Measurements from ENCODE around the gene C1QTNF1.

The C1QTNF1 gene

DNA sequence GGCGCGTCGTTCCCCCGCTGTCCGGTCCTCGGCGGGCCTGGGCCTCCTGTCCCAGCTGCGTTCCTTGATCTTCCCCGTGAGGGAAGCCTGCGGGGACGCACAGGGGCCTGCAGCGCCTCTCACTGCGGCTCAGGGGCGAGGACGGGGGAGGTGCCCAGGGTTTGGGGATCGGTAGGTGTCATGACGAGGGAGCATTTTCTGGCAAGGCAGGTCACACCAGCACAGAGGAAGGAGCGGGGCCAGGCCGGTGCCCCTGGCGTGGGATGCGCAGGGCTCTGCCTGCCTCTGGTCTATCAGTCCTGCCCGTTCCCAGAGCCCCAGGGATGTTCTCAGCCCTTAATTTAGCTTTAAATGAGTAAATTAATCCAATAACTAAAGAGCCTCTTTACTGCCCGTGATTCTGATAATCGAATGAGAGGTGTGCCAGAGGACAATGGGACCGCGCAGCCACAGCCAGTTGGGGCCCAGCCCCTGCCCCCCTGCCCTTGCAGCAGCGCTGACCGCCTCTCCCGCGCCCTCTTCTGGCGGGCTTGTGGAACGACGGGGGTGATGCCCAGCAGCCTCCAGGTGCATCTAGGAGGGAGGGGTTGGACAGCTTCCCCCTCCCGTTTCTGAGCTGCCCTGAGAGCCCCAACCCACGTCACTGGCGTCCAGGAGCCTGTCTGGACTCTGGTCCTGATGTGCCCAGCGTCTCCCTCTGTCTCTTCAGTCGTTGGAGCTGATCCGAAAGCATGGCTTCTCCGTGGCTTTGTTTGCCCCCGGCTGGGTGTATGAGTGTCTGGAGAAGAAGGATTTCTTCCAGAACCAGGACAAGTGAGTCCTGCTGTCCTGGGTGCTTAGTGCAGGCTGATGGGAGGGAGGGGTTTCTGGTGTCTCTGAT lies 58.6 kb downstream of the C1QTNF1 start:
- peak; percentile 66 for DNase-seq

DNA sequence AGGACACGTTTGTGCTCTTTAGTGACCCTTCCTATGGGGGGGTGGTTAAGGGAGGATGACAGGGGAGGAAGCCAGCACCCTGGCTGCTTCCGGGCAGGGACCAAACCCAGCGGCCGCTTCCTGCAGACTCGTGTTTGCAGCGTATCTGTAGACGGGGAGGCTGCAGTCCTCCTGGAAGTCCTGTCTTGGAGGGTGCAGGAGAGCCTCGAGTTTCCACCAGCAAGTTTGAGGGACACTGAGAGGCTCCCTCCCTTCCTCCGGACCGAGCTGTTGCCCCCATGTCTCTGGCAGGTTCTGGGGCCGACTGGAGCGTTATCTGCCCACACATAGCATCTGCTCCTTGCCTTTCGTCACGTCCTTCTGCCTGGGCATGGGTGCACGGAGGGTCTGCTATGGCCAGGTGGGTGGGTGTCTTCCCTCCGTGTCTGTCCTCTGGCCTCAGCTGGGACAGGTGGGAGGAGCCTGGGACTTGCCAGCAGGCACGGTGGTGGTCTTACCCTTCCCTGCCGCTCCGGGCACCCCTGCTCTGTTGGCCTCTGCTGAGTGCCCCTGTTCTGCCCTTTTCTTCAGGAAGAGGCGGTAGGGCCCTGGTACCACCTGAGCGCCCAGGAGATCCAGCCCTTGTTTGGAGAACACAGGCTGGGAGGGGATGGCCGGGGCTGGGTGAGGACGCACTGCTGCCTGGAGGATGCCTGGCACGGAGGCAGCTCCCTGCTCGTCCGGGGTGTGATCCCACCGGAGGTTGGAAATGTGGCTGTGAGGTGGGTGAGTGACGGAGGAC lies 59.4 kb downstream of the C1QTNF1 start:
- DNase-seq, result no peak

DNA sequence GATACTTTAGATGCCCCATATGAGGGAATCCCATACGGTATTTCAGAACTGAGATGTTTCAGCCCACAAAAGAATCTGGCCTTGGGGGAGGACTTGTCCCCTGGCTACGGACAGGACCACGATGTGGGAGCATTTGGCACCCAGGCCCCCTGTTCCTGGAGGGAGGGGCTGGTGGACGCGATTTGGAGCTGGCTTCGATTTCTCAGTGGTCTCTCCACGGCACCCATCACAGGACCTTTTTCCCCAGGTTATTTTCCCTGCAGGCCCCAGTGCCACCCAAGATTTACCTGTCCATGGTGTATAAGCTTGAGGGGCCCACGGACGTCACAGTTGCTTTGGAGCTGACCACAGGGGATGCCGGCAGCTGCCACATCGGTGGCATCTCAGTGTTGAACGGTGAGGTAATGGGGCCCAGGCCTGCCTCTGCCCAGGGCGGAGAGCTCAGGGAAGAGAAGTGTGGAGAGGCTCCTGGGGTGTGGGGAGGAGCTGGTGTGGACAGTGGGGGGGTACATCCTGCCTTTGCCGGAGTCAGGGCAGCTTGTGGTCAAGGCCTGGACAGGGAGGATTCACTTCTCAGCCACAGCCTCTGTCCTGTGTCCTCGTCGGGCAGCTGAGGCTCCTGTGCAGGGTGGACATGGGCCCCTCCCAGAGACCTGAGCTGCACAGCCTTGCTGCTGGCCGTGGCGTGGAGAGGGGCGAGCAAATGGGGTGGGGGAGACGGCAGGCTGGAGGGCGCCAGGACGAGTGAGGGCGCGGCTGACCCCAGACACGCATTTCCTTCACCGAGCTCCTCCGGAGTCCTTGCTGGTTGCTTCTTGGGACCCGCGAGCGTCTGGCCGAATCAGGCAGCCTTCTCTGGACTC lies 60.6 kb downstream of the C1QTNF1 start:
- DNase-seq, result no peak

DNA sequence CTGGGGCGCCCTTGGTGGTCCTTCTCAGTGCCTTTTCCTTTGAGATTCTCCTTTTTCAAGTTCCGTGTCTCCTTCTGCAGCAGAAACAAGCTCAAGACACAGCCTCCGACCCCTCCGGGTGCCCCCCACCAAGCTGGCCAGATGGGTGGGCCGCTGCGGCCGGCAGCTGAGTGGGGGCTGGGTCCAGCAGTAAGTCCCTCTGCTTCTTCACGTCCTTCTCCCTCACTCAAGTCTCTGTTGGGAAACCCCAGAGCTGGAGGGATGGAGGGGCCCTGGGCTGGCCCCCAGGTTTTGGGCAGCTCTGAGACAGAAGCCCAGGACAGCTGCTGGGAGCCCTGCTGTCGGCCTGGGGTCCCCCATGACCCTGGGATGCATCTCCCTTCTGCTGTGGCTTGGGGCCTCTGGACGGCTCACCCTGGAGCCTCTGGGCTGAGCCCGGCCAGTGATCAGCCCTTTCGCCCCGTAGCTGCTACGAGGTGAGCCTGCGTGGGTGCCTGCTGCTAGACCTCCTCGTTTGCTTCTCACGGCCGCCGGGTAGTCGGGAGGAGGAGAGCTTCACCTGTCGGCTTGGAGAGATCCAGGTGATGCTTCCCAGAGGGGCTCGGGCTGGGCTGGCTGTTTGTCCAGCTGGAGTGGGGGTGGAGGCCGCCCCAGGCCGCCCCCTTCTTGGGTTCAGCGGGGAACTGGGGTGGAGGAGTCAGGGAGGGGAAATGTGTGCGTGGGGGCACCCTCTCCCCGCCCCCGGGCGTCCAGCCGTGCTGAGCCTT lies 61.4 kb downstream of the C1QTNF1 start:
- DNase-seq, result no peak

DNA sequence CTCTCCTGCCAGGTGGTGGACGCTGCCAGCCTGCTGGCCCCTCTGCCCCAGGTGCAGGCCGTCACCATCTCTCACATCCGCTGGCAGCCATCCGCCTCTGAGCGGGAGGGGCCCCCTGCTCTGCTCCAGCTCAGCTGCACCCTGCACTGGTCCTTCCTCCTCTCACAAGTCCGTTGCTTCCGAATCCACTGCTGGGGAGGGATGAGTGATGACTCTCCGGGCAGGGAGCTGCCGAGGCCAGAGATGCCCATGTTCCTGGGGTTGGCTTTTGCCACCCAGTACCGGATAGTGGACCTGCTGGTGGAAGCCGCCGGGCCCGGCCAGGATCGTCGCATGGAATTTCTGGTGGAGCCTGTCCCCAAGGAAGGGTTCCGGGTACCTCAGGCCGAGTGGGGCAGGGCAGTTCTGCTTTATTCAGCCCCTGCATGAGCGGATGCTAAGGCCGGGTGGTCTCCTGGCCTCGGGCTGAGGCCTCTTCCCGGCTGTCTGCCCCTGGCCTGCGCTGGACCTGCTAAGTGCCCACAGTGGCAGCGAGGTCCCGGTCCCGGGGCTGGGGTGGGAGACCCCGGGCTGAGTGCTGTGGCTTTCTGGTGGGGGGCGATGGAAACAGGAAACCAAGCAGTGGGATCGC lies 62.1 kb downstream of the C1QTNF1 start:
- DNase-seq, result no peak

DNA sequence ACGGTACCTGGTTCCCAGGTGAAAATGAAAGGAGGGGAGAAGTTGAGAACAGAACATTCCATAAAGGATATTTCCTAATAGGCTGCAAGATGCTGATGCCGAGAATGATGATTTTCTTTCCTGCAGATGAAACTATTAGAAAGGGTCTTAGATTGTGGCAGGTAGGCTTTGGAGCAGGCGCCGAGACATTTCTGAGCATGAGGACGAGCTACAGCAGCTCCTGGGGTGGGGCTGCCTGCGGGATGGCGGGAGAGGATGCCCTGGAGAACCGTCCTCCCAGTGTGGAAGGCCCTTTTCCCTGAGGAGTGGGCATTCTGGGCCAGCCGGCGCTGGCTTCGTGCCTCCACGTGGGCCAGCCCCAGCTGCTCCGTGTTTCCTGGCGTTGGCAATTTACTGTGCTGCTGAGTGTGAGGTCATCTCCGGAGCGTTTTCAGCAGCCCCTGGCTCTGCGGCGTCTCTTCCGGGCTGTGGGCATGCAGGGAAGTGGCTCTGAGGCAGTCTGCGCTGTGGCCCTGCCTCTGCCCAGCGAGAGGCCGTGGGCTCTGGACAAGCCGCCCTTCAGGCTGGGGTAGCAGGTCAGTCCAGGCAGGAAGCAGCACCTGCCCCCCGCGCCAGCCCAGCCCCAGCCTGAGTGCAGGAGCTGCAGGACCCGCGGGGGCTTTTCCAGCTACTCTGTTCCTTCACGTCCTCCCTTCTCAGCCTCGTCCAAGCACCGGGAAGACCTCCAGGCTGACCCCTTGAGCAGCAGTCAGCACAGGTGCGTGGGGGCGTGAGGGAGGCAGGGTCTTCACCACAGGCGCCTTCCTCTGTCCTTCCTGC lies 62.8 kb downstream of the C1QTNF1 start:
- no peak for DNase-seq

DNA sequence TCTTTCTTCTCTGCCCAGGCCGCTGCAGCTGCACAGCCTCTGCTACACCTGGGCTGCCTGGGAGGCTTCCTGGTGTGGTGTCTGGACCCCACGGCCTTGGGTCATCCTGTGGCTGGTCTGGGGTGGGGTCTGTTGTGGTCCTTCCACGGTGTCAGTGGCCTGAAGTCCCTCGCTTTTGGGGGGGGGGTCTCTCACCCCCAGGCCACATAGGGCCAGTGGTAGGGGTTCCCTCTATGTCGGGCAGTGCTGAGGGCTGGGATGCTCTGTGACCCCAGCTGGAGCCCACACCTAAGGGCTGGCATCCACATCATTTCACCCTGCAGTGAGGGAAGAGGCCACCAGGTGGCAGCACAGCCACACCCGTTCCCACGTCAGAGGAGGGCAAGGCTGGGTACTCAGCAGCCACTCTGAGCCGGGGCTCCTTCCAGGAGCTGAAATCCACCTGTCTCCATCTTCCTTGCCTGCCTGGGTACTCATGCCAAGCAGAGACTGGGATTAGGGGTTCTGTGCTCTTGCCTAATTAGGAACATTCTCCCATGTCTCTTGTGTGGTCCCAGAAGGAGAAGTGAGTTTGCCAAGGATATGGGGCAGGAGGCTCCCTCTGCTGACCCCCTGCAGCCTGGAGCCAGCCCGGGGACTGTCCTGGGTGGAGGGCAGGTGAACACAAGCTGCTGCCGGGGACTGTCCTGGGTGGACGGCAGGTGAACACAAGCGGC lies 63.6 kb downstream of the C1QTNF1 start:
- DNase-seq, result peak; percentile 79

DNA sequence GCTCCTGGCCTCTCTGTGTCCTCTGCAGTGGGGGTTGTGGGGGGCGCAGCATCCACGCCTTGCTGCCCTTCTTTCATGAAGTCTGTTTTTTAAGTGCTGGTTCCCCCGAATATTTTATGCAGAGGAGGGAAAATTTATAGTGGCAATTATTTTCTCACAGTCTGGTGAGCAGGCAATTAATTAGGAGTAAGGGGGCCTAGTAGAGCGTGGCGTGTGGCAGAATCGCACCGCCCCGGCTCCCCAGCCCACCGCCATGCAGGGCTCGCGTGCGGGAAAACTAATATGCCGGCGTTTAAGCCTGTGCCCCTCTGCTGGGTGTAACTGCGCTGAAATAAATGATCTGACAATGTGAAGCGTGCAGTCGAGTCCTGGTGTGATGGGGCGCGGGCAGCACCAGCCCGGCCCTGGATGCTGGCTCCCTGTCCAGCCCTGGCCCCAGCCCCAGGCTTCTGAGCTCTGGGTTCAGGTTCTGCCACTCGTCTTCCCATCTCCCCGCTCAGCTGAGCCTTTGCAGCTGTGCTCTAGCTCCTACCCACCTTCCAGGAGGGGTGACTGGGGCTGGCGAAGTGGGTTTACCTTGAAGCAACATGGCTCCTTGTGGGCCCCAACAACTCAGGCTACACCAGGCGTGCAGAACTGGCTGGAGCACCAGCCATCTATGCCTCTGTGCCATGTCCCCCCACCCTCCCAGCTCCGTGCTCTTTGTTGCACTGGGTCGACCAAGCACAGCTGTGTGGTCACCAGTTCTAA lies 64.5 kb downstream of the C1QTNF1 start:
- DNase-seq, result no peak

DNA sequence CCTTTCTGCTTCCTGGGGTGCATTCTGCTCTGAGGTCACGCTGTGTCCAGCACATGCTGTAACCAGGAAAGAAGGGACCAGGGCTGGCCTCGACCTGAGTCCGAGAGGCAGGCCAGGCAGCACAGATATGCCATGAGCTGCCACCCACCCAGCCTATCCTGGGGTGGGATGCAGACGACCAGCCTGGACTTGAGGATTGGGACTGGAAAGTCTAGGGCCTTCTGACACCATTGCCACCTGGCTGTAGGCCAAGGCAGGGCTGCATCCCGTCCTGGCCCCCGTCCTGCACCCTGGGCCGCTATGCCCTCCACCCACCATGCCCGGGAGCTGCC lies 65.0 kb downstream of the C1QTNF1 start:
- DNase-seq, result no peak

DNA sequence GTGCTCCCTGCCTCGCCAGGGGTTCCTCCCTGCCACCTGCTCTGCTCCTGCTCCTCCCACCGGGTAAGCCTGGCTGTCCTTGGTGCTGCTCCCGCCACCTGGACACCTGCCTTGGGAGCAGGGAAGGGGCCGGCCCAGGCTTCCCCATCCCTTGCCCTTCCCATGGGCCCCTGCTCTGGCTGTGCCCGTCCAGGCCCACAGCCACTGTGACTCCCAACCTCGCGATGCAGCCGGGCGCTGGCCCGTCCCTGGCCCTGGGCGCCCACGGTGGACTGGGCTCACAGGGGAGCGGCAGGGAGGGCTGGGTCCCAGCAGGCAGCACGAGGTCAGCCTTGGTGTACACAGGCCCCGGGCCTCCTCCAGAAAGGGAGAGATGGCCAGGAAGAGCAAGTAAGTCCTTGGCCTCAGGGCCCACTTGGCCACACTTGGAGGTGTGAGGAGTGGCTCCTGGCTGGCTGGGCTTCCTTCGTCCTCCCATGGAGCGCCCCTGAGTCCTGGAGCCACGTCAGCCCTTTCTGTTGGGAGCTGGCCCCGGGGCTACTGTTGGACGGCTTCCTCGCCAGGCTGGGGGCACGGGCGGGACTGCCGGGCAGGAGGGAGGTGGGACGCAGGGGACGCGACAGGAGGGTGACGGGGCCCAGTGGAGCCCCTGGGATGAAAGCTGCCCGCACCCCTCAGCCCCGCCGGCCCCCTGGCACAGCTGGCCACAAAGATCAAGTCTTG lies 65.9 kb downstream of the C1QTNF1 start:
- DNase-seq, result no peak

DNA sequence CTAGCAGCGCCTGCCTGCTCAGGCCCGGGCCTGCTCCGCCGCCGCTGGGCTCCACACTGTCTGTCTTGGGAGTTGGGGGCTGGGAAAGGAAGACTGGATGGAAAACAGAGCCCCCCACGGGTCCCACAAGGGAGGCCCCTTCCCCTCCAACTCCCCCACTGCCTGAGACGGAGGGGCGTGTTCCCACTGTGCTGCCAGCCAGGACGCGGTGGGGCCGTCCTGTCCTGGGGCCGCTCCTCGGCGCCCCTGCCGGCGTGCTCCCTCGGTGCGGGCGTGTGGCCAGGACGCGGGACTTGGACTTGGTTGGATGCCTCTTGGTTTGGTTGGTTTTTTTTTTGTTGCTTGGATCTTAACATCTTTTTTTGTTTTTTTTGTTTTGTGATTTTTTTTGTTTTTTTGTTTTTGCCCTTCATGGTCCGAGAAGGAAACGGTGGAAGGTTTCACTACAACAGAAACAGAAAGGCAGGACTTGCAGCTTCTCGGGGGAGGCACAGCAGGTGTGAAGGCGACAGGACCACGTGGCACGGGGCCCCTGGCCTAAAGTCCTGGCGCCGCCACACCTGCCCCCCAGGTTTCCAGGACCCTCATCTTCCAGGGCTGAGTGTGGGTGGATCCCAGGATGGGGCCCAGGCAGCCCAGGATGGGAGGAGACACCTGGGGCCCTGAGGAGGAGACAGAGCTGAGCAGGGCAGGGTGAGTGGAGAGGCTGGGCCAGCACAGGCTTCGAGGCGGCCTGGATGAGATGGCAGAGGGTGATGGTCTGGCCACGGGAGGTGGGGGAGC lies 66.7 kb downstream of the C1QTNF1 start:
- DNase-seq, result no peak

DNA sequence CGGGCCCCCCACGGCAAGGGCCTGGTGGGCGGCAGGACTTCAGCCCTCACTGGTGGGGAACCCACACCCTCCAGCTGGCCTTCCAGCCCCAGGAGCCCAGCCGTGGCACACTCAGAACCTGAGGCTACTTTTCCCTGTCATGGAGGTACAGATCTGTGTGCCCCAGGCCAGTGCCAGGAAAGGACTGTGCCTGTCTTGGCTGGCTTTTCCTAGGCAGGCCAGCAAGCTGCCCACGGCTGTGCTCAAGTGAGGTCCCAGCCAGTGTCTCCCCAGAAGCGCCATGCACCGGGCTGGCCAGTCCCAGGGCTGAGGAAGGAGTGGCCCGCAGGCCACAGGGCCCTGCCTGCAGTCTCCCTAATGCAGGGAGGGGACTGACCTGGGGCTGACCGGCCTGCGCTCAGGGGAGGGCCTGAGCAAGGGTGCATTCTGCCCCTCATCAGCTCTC lies 67.3 kb downstream of the C1QTNF1 start:
- DNase-seq, result no peak

DNA sequence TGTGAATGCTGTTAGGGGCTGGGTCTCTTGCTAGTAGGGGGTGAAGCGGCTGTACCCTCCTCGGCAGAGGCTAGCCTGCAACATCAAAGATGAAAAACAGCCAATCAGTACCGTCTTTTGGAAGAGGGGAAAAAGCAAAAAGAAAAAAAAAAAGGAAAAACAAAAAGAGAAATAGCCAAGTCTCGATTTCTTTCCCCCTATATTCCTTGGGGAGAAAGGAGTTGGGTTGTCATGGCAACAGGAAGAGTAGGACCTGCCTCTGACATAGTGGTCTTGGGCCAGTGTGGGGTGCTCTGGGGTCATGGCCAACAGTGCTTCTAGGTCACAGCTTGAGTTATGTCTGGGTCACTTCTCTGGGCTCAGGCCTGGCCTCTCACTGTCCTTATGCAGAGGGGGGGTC lies 68.6 kb downstream of the C1QTNF1 start:
- DNase-seq, result no peak

DNA sequence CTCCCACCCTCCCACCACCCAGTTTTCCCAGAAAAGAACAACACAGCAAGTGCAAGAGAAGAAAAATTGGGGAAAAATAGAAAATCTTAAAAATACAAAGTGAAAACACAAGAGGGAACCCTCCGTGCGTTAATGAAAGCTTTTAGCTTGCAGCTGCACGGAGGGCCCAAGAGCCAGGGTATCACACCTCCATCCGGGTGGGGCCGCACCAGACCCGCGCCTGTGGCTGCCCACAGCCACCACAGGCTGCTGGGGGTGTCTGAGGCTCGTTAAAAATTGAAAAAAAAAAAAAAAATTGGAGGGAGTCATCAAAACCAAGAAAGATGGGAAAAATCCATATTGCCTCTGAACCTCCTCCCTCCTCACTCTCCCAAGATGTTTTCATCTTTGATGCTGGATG lies 69.3 kb downstream of the C1QTNF1 start:
- DNase-seq, result no peak

DNA sequence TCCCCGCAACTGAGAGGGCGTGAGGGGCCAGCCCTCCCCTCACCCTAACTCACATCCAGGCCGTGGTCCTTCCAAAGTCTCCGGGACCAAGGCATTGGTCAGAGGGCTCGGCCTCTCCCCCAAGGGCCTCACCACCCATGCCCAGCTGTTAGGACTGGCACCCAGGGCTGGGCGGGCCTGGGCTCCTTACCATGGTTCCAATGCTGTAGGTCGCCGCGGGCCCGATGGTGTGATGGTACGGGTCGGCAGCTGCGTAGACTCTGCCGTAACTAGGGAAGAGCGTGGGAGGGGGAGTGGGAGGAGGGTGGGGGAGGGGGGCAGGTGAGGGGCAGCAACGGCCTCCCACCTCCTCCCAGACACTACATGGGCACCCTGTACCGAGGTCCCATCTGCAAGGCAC lies 70.3 kb downstream of the C1QTNF1 start:
- no peak for DNase-seq

DNA sequence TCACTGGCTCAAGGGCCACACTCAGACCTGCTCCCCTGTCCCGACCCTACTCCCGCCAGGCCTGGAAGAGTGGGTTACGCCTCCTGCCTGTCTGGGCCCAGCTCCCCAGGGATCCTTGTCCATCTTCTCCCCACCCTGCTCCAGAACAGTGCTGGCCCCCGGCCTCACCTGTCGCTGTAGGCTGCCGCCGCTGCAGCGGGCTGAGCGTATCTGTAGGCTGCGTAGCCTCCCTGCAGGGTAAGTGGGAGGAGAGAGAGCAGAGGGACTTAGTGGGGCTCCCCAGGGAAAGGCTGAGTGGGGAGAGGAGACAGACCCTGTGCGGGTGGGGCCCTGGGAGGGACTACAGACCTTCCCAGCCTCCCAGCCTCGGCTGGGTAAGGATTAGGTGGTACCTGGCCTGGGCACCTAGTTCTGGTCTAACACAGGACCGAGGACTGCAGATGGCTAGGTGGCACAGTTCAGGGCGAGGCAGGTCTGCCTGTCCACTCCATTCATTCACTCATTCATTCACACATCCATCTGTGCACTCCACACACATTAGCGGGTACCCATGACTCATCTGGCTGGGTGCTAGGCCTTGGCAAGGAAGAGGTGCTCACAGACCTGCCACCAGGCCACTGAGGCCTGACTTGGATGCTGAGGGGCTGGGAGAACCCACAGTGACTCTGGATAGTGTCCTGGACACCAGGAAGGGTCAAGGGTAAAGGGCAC lies 71.5 kb downstream of the C1QTNF1 start:
- DNase-seq, result no peak

DNA sequence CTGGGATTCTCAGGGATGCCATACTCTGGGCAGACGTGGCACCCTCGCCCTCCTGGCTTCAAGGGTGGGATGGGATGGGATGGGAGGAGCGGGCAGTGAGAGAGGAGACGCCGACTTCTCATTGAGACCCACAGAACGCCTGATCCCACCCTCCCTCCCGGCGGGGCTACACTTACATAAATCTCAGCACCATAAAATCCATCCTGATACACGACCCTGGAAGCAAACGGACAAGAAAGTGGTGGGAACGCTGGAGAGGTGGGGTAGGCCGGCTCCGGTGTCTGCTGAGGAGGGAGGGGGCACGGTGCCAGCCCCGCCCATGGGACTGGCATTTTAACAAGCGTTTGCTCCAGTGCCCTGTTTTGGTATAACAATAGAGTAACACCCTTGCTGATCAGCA lies 72.5 kb downstream of the C1QTNF1 start:
- no peak for DNase-seq

Data from CD4-positive, alpha-beta T cell treated with Interleukin-6 for 4 hours (primary cell).